ENCODE data around the gene MALRD1. TPM values are rescaled to one million over a fixed set of nuclear protein-coding genes. Genes with fewer than 3 reads are reported as not detected.

MALRD1 gene
- total RNA-seq, 1 donor, result 1.7 TPM

GRCh38 chr10:19676063-19676462, 627.5 kb downstream of the MALRD1 start:
- H3K4me3 ChIP-seq (ENCODE audit: low read depth, low read length), result no peak overlapping the region
- TF ChIP-seq, protein P1, sequence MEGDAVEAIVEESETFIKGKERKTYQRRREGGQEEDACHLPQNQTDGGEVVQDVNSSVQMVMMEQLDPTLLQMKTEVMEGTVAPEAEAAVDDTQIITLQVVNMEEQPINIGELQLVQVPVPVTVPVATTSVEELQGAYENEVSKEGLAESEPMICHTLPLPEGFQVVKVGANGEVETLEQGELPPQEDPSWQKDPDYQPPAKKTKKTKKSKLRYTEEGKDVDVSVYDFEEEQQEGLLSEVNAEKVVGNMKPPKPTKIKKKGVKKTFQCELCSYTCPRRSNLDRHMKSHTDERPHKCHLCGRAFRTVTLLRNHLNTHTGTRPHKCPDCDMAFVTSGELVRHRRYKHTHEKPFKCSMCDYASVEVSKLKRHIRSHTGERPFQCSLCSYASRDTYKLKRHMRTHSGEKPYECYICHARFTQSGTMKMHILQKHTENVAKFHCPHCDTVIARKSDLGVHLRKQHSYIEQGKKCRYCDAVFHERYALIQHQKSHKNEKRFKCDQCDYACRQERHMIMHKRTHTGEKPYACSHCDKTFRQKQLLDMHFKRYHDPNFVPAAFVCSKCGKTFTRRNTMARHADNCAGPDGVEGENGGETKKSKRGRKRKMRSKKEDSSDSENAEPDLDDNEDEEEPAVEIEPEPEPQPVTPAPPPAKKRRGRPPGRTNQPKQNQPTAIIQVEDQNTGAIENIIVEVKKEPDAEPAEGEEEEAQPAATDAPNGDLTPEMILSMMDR (IDR thresholded peaks at IDR 0.05; ENCODE audit: insufficient read depth, low read depth, low read length), result no peak
- no peak for DNase-seq (ENCODE audit: low read depth)

DNA sequence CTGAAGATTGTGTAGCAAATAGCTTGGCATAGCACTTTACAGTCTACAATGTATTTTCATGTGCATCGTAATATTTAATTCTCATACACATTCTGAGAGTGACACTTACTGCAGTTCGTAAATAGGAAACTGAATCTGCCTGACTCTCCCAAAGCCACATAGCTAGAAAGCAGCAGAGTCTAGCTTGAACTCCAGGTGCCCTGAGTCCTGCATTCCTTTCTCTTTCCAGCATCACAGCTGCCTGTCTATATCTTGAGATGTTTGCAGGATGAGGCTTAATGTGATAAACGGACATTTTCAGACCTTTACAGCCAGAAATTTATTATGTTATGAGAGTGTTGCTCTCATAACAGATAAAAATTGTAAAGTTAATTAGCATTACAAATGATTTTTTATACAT, 634.8 kb downstream of the MALRD1 start:
- H3K4me3 ChIP-seq (ENCODE audit: low read depth, low read length), result no peak overlapping the region
- peak; percentile 36 for DNase-seq (ENCODE audit: low read depth)
- TF ChIP-seq, protein P1 (IDR thresholded peaks at IDR 0.05; ENCODE audit: insufficient read depth, low read depth, low read length), result no peak

DNA sequence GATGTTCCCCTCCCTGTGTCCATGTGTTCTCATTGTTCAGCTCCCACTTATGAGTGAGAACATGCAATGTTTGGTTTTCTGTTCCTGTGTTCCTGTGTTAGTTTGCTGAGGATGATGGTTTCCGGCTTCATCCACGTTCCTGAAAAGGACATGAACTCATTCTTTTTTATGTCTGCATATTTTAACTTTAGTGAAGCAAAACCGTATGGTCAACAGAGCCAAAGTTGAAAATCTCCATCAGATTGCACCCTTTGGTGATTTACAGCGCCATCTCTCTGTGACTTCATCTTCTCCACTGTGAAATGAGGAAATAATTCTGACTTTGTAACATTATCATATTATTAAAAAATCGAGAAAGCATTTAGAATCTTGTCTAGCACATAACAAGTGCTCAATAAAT, 635.4 kb downstream of the MALRD1 start:
- DNase-seq (ENCODE audit: low read depth), result peak; percentile 51
- no peak overlapping the region for H3K4me3 ChIP-seq (ENCODE audit: low read depth, low read length)
- TF ChIP-seq, protein P1 (IDR thresholded peaks at IDR 0.05; ENCODE audit: insufficient read depth, low read depth, low read length), result peak; percentile 37

DNA sequence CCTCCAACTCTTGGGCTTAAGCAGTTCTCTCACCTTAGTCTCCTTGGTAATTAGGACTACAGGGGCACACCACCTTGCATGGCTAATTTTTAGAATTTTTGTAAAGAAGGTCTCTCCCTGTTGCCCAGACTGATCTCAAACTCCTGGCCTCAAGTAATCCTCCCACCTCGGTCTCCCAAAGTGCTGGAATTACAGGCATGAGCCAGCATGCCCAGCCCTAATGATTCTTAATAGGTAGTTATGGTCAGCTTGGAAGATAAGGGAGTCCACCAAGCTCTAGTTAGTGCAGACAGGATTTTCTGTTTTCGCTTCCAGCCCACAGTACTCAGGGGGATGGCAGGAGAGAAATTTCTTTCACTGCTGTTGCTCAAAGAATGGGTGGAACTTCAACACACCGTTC, 639.7 kb downstream of the MALRD1 start:
- TF ChIP-seq, protein P1 (IDR thresholded peaks at IDR 0.05; ENCODE audit: insufficient read depth, low read depth, low read length), result no peak
- H3K4me3 ChIP-seq (ENCODE audit: low read depth, low read length), result no peak overlapping the region
- no peak for DNase-seq (ENCODE audit: low read depth)

GRCh38 chr10:19689231-19689630, 640.6 kb downstream of the MALRD1 start:
- DNase-seq (ENCODE audit: low read depth), result no peak
- no peak overlapping the region for H3K4me3 ChIP-seq (ENCODE audit: low read depth, low read length)
- TF ChIP-seq, protein P1 (IDR thresholded peaks at IDR 0.05; ENCODE audit: insufficient read depth, low read depth, low read length), result no peak

DNA sequence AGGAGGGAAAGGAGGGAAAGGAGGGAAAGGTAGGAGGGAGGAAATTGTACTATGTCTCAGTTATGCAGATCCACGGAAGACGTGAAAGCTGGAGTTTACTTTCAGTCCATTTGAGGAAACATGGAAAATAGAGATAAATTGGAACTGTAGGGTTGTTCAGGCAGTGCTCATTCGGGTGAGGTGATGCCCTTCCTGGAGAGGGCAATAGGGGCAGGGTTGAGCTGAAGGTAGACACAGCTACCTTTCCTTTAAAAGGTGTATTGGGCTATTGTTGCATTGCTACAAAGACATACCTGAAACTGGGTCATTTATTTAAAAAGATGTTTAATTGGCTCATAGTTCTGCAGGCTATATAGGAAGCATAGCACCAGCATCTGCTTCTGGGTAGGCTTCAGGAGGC, 650.7 kb downstream of the MALRD1 start:
- DNase-seq (ENCODE audit: low read depth), result no peak
- H3K4me3 ChIP-seq (ENCODE audit: low read depth, low read length), result no peak overlapping the region
- TF ChIP-seq, protein P1 (IDR thresholded peaks at IDR 0.05; ENCODE audit: insufficient read depth, low read depth, low read length), result no peak

DNA sequence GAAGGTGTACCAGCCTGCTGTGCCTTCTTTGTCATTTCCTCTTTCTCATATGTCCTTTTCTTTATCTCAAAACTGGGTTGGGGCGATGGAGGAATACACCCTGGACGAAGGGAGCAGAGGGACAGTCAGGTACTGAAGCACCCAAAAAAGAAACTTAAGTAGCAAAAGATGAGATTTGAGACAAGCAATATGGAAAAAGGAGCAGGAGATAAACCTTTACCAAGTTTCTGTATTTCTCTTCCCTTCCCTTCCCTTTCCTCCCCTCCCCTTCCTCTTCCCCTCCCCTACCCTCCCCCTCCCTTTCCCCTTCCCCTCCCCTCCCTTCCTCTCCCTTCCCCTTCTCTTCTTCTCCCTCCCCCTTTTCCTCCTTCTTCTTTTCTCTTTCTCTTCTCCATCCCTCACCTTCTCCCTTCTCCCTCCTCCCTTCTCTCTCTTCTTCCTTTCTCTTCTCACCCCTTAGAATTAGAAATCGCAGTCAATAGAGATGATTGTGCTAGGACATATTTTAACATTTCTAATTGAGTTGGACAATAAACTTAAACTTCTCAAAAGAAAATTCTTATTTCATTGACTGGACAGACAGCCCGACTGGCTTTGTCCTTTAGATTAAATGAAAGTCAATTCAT, 652.9 kb downstream of the MALRD1 start:
- no peak for DNase-seq (ENCODE audit: low read depth)
- TF ChIP-seq, protein P1 (IDR thresholded peaks at IDR 0.05; ENCODE audit: insufficient read depth, low read depth, low read length), result no peak
- H3K4me3 ChIP-seq (ENCODE audit: low read depth, low read length), result no peak overlapping the region

Data from fibroblast of villous mesenchyme (primary cell).